Kidney epithelial cell (primary cell): ENCODE measurements around the gene BLZF1. TPM values are rescaled to one million over a fixed set of nuclear protein-coding genes. Genes with fewer than 3 reads are reported as not detected.

Source experiments
- DNase-seq: peaks from one replicate; pipeline ENCODE4 v3.0.0-alpha.2; 2010; ENCODE audit warnings: low read depth
- H3K27me3 ChIP-seq: 2 replicates; pipeline ENCODE4 v1.6.0; 2011; ENCODE audit warnings: low read length; ENCODE audit not compliant: control insufficient read depth, insufficient read depth
- H3K36me3 ChIP-seq: 2 replicates; pipeline ENCODE4 v1.5.1; 2011; ENCODE audit warnings: low read length; ENCODE audit not compliant: control insufficient read depth, insufficient read depth
- H3K4me3 ChIP-seq: 2 replicates; pipeline ENCODE4 v1.5.1; 2011; ENCODE audit warnings: low read depth, mild to moderate bottlenecking, control low read depth, low read length
- CTCF ChIP-seq: IDR thresholded peaks from 2 replicates; pipeline ENCODE4 v1.5.1; 2011; ENCODE audit warnings: mild to moderate bottlenecking, moderate library complexity, low read length, control low read depth, inconsistent platforms; ENCODE audit not compliant: insufficient read depth, poor library complexity, severe bottlenecking
- total RNA-seq: library from RNA; depleted of rRNA; stranded (reverse); fragments of >200 nt; gene quantifications from 2 replicates; pipeline ENCODE4 v1.2.3, GENCODE V29; 2015

Gene BLZF1
- total RNA-seq, result 30.5 and 33.0 TPM in 2 replicates

- Histone ChIP-seq H3K27me3 (no peaks in the 10 kb centered on the region), H3K4me3 (peak within 1 kb of the TSS; percentile 95), H3K36me3 (no peaks in the 10 kb centered on the region)
- DNase-seq, result peak; percentile 89
- TF ChIP-seq CTCF, result no peak
Measured at GRCh38 chr1:169367686-169368405, at the start of gene BLZF1, which contains the start of gene NME7. BLZF1 (plus strand) TSS chr1:169368195; CDS start chr1:169369523, 1,328 bp downstream. NME7 (minus strand) TSS chr1:169367797; CDS start chr1:169367710, 87 bp downstream.

GRCh38 chr1:169318536-169319244 is 49.3 kb upstream of the BLZF1 start:
- H3K4me3 ChIP-seq, result no peak overlapping the region
- H3K27me3 ChIP-seq, result no peaks in the 10 kb centered on the region
- no peak for DNase-seq
- no peaks in the 10 kb centered on the region for H3K36me3 ChIP-seq
- TF ChIP-seq CTCF, result no peak

- H3K36me3 ChIP-seq, result no peaks in the 10 kb centered on the region
- no peak for DNase-seq
- H3K27me3 ChIP-seq, result no peaks in the 10 kb centered on the region
- TF ChIP-seq CTCF, result no peak
- no peak overlapping the region for H3K4me3 ChIP-seq
Measured at GRCh38 chr1:169321539-169321938, 46.5 kb upstream of the BLZF1 start.

GRCh38 chr1:169322138-169322537 is 45.9 kb upstream of the BLZF1 start:
- no peak for DNase-seq
- Histone ChIP-seq H3K4me3 (no peak overlapping the region), H3K27me3 (no peaks in the 10 kb centered on the region), H3K36me3 (no peaks in the 10 kb centered on the region)
- TF ChIP-seq CTCF, result no peak

GRCh38 chr1:169325117-169325516 is 42.9 kb upstream of the BLZF1 start:
- Histone ChIP-seq H3K36me3 (no peaks in the 10 kb centered on the region), H3K4me3 (no peak overlapping the region), H3K27me3 (no peaks in the 10 kb centered on the region)
- TF ChIP-seq CTCF, result no peak
- no peak for DNase-seq
